ENCODE results near the gene BRD3. TPM values are rescaled to one million over a fixed set of nuclear protein-coding genes. Genes with fewer than 3 reads are reported as not detected.
A peak's percentile ranks its signal among the peaks of the same experiment; 100 is the strongest.
"Not testable (repeated sequence)": the region's sequence is repeated elsewhere in the genome, so short reads cannot be mapped to it uniquely, and the experiment has no call there.

BRD3 gene
- total RNA-seq (2014; rRNA removed; shearing (Covaris generic); ENCODE audit: low replicate concordance): 1.3 and 2.9 TPM in 2 replicates

- in situ Hi-C loops (cut with HindIII; ENCODE audit: low pct_unique_long_range_greater_than_20kb, low sequenced_read_pairs): no loop called here
- peak; percentile 82 for DNase-seq (ENCODE audit: low read depth)
Measured at GRCh38 chr9:134067904-134068743, at the start of gene BRD3. Gene BRD3 (minus strand): TSS chr9:134068026. CDS start chr9:134053477, 14,549 bp downstream.

- in situ Hi-C loops (cut with HindIII; ENCODE audit: low pct_unique_long_range_greater_than_20kb, low sequenced_read_pairs): no loop called here
- no peak for DNase-seq (ENCODE audit: low read depth)
Measured at GRCh38 chr9:134112561-134112960, 44.7 kb upstream of the BRD3 start.

GRCh38 chr9:134111064-134111463 lies 43.2 kb upstream of the BRD3 start:
- in situ Hi-C loops (cut with HindIII; ENCODE audit: low pct_unique_long_range_greater_than_20kb, low sequenced_read_pairs): no loop called here

GRCh38 chr9:134103391-134103998 lies 35.7 kb upstream of the BRD3 start:
- DNase-seq (ENCODE audit: low read depth): no peak
- in situ Hi-C loops (cut with HindIII; ENCODE audit: low pct_unique_long_range_greater_than_20kb, low sequenced_read_pairs): no loop called here

More at GRCh38 chr9:134111064-134111463, 43.2 kb upstream of the BRD3 start:
- DNase-seq (ENCODE audit: low read depth): no peak

- DNase-seq (ENCODE audit: low read depth): no peak
- in situ Hi-C loops (cut with HindIII; ENCODE audit: low pct_unique_long_range_greater_than_20kb, low sequenced_read_pairs): no loop called here
Measured at GRCh38 chr9:134101623-134102149, 33.9 kb upstream of the BRD3 start.

- in situ Hi-C loops (cut with HindIII; ENCODE audit: low pct_unique_long_range_greater_than_20kb, low sequenced_read_pairs); DNase-seq (ENCODE audit: low read depth): not testable (repeated sequence)
Measured at GRCh38 chr9:134101133-134101532, 33.3 kb upstream of the BRD3 start.

GRCh38 chr9:134100040-134100439 lies 32.2 kb upstream of the BRD3 start:
- no peak for DNase-seq (ENCODE audit: low read depth)
- in situ Hi-C loops (cut with HindIII; ENCODE audit: low pct_unique_long_range_greater_than_20kb, low sequenced_read_pairs): no loop called here

- DNase-seq (ENCODE audit: low read depth): no peak
- in situ Hi-C loops (cut with HindIII; ENCODE audit: low pct_unique_long_range_greater_than_20kb, low sequenced_read_pairs): no loop called here
Measured at GRCh38 chr9:134099123-134099761, 31.4 kb upstream of the BRD3 start.

GRCh38 chr9:134089972-134090371 lies 22.1 kb upstream of the BRD3 start:
- no peak for DNase-seq (ENCODE audit: low read depth)
- in situ Hi-C loops (cut with HindIII; ENCODE audit: low pct_unique_long_range_greater_than_20kb, low sequenced_read_pairs): no loop called here

- no peak for DNase-seq (ENCODE audit: low read depth)
- in situ Hi-C loops (cut with HindIII; ENCODE audit: low pct_unique_long_range_greater_than_20kb, low sequenced_read_pairs): no loop called here
Measured at GRCh38 chr9:134088063-134088725, 20.4 kb upstream of the BRD3 start.

- no peak for DNase-seq (ENCODE audit: low read depth)
- in situ Hi-C loops (cut with HindIII; ENCODE audit: low pct_unique_long_range_greater_than_20kb, low sequenced_read_pairs): no loop called here
Measured at GRCh38 chr9:134085674-134086073, 17.8 kb upstream of the BRD3 start.

GRCh38 chr9:134083451-134083850 lies 15.6 kb upstream of the BRD3 start:
- DNase-seq (ENCODE audit: low read depth): no peak
- in situ Hi-C loops (cut with HindIII; ENCODE audit: low pct_unique_long_range_greater_than_20kb, low sequenced_read_pairs): no loop called here

GRCh38 chr9:134076644-134077043 lies 8.8 kb upstream of the BRD3 start:
- in situ Hi-C loops (cut with HindIII; ENCODE audit: low pct_unique_long_range_greater_than_20kb, low sequenced_read_pairs): no loop called here
- no peak for DNase-seq (ENCODE audit: low read depth)

- in situ Hi-C loops (cut with HindIII; ENCODE audit: low pct_unique_long_range_greater_than_20kb, low sequenced_read_pairs); DNase-seq (ENCODE audit: low read depth): not testable (repeated sequence)
Measured at GRCh38 chr9:134075689-134076088, 7.9 kb upstream of the BRD3 start.

GRCh38 chr9:134073500-134073899 lies 5.7 kb upstream of the BRD3 start:
- DNase-seq (ENCODE audit: low read depth): no peak
- in situ Hi-C loops (cut with HindIII; ENCODE audit: low pct_unique_long_range_greater_than_20kb, low sequenced_read_pairs): no loop called here

- in situ Hi-C loops (cut with HindIII; ENCODE audit: low pct_unique_long_range_greater_than_20kb, low sequenced_read_pairs): not testable (repeated sequence)
Measured at GRCh38 chr9:134072683-134073082, 4.9 kb upstream of the BRD3 start.

GRCh38 chr9:134071149-134071548 lies 3.3 kb upstream of the BRD3 start:
- in situ Hi-C loops (cut with HindIII; ENCODE audit: low pct_unique_long_range_greater_than_20kb, low sequenced_read_pairs): no loop called here
- no peak for DNase-seq (ENCODE audit: low read depth)

More at GRCh38 chr9:134072683-134073082, 4.9 kb upstream of the BRD3 start:
- DNase-seq (ENCODE audit: low read depth): not testable (repeated sequence)

Data from Caki2 (cell line).